Right kidney (tissue), 1 donor: ENCODE results near the gene ATP5ME.
"Not testable (repeated sequence)": the region's sequence is repeated elsewhere in the genome, so short reads cannot be mapped to it uniquely, and the experiment has no call there.

Experiments
- DNase-seq: peaks from one replicate; pipeline ENCODE4 v3.0.0-alpha.2; 2016

ATP5ME gene

GRCh38 chr4:635851-636627 is 38.0 kb downstream of the ATP5ME start:
- no peak for DNase-seq

- DNase-seq = not testable (repeated sequence)
Measured at GRCh38 chr4:635066-635835, 38.8 kb downstream of the ATP5ME start.

- no peak for DNase-seq
Measured at GRCh38 chr4:634599-634985, 39.5 kb downstream of the ATP5ME start.

GRCh38 chr4:633976-634598 is 40.0 kb downstream of the ATP5ME start:
- no peak for DNase-seq

- DNase-seq = no peak
Measured at GRCh38 chr4:633406-633805, 40.7 kb downstream of the ATP5ME start.

GRCh38 chr4:632926-633325 is 41.1 kb downstream of the ATP5ME start:
- DNase-seq = no peak

GRCh38 chr4:632196-632790 is 41.8 kb downstream of the ATP5ME start:
- no peak for DNase-seq

- DNase-seq = no peak
Measured at GRCh38 chr4:630656-631055, 43.4 kb downstream of the ATP5ME start.

GRCh38 chr4:629915-630641 is 44.0 kb downstream of the ATP5ME start:
- DNase-seq = no peak

- no peak for DNase-seq
Measured at GRCh38 chr4:629636-629914, 44.5 kb downstream of the ATP5ME start.

GRCh38 chr4:628821-629635 is 45.0 kb downstream of the ATP5ME start:
- DNase-seq = no peak

GRCh38 chr4:628311-628741 is 45.8 kb downstream of the ATP5ME start:
- no peak for DNase-seq

- no peak for DNase-seq
Measured at GRCh38 chr4:627347-628125, 46.5 kb downstream of the ATP5ME start.

- no peak for DNase-seq
Measured at GRCh38 chr4:626201-627091, 47.6 kb downstream of the ATP5ME start.

- DNase-seq = no peak
Measured at GRCh38 chr4:625631-626161, 48.4 kb downstream of the ATP5ME start.

GRCh38 chr4:624705-625590 is 49.1 kb downstream of the ATP5ME start, which contains the start of gene PDE6B:
PDE6B (plus strand) TSS chr4:625573; CDS start chr4:625627, 54 bp downstream.
- DNase-seq = peak; percentile 69

- no peak for DNase-seq
Measured at GRCh38 chr4:623914-624566, 50.0 kb downstream of the ATP5ME start.
